Measurements from ENCODE around the gene SRA1.

SRA1 gene

DNA sequence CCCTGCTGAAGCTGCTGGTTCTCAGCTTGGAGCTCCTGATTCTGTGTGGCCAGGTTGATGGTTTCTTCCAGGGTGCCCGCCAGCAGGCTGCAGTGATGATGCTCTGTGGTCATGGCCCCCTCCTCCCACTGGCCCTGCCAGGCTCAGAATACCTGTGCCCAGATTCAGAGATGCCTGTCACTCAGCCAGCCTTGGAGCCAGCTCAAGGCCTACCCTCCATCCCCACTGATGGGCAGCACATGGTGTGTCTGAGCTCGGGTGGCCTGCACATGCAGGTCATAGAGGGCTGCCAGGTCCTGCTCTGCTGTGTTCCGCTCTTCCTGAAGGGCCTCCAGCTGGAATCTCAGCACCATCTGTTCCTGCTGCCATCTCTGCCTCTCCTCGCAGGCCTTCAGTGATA is 12.8 kb upstream of the SRA1 start:
- DNase-seq, result no peak

DNA sequence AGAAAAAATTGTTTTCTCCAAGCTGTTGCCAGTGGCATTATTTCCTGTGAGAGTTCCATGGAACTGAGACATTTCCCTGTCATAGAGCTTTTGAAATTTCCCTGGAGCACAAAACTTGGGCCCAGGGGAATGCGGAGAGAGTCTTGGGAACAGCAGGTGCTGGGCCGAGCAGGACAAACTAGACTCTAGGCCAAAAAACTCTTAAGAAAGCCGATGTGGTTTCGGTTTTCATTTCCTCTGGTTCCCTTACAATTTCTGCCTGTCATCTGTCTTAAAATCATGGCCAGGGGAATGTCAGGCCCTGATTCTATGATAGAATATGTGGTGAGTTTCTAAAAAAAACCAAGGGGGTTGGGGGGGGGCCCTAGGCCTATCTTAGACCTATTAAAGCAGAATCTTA is 11.9 kb upstream of the SRA1 start:
- DNase-seq, result no peak

DNA sequence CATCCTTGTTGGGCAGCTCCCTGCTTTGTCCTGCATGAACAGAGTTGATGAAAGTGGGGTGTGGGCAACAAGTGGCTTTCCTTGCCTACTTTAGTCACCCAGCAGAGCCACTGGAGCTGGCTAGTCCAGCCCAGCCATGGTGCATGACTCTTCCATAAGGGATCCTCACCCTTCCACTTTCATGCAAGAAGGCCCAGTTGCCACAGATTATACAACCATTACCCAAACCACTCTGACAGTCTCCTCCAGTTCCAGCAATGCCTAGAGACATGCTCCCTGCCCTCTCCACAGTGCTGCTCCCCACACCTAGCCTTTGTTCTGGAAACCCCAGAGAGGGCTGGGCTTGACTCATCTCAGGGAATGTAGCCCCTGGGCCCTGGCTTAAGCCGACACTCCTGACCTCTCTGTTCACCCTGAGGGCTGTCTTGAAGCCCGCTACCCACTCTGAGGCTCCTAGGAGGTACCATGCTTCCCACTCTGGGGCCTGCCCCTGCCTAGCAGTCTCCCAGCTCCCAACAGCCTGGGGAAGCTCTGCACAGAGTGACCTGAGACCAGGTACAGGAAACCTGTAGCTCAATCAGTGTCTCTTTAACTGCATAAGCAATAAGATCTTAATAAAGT is 11.3 kb upstream of the SRA1 start:
- DNase-seq, result no peak

DNA sequence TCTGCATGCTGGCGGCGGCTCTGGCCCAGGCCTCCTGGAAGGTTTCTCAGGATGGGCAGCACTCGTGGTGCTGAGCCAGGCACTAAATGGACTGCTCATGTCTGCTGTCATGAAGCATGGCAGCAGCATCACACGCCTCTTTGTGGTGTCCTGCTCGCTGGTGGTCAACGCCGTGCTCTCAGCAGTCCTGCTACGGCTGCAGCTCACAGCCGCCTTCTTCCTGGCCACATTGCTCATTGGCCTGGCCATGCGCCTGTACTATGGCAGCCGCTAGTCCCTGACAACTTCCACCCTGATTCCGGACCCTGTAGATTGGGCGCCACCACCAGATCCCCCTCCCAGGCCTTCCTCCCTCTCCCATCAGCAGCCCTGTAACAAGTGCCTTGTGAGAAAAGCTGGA is 10.6 kb upstream of the SRA1 start:
- no peak for DNase-seq

DNA sequence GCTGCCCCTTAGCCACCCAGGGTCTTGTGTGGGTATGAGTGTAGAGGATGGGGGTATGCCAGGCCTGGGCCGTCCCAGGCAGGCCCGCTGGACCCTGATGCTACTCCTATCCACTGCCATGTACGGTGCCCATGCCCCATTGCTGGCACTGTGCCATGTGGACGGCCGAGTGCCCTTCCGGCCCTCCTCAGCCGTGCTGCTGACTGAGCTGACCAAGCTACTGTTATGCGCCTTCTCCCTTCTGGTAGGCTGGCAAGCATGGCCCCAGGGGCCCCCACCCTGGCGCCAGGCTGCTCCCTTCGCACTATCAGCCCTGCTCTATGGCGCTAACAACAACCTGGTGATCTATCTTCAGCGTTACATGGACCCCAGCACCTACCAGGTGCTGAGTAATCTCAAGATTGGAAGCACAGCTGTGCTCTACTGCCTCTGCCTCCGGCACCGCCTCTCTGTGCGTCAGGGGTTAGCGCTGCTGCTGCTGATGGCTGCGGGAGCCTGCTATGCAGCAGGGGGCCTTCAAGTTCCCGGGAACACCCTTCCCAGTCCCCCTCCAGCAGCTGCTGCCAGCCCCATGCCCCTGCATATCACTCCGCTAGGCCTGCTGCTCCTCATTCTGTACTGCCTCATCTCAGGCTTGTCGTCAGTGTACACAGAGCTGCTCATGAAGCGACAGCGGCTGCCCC is 10.0 kb upstream of the SRA1 start:
- no peak for DNase-seq

DNA sequence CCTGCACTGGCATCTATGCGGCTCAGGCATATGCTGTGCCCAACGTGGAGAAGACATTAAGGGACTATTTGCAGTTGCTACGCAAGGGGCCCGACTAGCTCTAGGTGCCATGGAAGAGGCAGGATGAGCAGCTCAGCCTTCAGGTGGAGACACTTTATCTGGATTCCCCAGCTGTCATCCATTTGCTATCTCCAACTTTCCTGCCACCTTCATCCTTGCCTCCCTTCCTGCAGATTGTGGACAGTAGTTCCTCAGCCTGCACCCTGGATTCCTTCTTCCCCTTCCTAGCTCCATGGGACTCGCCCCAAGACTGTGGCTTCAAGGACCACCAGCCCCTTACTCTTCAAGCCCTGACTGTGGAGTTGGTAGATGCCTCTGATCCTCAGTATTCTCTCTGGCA is 9.4 kb upstream of the SRA1 start:
- DNase-seq, result no peak

DNA sequence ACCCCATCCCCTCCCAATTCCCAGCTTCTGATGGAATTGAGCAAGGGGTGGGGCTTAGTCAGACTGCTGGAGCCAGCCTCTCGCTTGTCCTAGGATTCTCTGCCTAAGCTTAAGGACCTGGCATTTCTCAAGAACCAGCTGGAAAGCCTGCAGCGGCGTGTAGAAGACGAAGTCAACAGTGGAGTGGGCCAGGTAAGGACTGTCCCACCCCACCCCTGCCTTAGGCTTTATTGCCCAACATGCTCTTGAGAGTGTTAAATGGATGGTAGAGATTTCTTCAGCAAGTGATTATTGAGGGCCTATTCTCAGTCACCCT is 8.5 kb upstream of the SRA1 start:
- no peak for DNase-seq

DNA sequence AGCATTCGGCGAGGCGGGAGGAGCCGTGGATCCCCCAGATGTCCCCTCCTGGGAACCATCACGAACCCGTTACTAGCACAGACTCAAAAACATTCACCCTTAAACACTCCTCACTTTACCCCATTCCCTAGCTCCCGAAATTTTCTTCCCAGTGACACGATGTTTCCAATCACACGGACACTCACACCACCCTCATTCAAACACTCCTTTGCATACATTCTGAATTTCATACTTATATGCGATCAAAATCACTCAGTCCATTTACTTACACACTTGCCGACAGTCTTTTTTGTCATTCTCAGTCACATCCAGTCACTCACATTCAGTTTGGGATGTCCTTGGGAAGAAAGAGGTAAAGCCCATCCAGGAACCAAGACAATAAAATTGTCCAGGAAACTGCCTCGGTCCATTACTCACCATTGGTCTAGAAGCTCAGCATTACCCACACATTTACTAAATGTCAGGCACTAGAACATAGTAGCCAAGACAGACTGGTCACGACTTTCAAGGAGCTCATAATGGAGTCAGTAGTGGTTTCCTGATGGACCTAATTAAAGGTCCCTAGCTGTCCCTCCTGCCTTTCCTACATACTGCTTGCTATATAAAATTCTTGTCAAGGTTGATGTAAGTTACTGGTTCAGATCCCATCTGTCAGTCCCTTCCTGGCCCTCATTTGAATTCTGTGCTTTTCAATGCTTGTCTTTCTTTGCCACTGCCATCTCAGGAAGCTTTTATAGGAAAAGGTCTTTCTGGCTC is 7.9 kb upstream of the SRA1 start:
- no peak for DNase-seq

DNA sequence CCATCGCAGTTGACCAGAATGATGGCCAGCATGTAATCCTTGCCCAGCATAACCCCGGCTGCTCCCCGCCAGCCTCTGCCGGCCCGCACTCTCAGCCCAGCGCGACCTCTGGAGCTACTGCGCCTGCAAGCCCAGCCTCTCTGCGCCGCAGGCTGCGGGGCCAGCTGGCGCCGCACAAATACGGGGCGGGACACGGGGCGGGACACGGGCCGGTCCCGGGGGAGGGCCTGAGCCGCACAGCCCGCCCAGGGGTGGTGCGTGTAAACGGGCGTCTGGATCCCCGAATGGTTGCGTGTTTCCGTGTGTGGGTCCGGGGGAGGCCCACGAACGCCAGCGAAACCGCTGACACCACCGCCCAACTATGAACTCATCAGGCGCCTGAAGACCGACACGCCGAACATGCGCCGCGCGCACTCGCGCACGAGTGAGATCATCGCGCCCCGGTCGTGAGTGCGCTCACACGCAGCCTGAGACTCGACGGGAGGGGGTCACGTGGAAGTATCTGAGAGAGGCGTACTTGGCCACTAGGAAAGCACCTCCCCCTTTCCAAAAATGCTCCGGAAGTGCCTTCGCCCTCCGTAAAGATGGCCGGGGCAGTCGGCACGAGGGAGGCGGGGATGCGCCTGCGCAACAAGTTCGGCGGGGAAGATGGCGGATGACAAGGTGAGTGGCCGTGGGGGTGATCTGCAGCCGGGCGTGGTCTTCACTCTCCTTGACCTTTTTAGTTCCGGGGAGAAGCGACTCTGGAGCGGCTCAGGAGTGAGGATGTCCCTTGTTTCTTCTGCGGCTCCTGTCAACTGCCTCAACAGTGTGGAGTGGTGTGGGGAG is 7.1 kb upstream of the SRA1 start, which contains the start of the genes APBB3 and SLC35A4:
Gene APBB3, minus strand, starts transcription at position 403 of the 828 bp plus-strand sequence. Its CDS starts 353 bp downstream, at position 50.
Gene SLC35A4, plus strand, starts transcription at position 633 of the 828 bp plus-strand sequence. CDS start 2,342 bp downstream, outside the sequence.
- peak; percentile 90 for DNase-seq

DNA sequence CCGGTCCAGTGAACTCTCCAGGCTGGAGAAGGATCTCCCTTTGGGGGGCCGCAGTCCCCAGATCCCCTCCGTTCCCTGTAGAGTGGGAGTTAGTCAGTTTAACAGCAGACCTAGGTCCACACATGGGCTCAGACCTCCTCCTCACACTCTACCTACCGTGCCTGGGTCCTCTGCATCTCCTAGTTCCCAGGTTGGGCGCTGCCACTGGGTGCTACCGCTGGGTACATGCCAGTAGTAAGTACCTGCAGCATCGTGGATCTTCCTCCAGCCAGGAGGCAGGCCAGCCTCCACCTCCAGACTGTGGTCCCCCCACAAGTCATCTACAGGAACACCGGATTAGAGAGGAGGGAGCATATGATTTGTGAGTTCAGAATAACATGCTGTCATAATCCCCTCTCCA is 6.3 kb upstream of the SRA1 start:
- no peak for DNase-seq

DNA sequence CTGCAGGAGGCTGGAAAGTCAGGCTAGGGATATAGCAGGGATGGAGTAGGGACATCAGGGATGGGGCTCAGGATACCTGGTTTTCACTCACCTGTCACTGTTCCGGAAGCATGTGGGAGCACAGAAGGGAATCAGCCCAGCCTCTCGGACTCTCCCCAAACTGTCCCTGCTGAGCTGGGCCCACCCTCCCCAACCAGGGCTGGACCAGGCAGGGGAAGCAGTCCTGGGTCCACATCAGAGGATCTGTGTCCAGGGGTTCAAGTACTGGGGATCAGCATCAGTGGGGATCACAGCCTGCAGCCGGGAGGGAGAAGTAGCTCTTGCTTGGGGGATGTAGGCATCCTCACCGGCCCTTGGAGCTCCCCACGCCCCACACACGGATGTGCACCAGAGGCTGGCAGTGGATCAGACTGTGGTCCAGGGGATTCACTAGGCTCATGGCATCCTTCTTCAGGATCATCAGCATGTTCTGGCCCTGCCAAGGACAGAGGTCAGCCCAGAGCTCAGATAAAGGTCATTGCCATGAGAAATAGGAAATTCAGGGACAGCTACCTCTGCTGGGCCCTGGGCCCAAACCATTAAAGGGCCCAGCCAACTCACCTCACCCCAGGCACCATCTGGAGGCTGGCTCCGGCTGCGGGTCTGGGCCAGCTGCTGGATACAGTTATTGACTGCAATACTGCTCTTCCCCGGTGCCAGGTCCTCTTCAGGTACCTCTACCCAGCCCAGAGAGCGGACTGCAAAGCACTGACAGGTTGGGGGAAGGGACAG is 4.7 kb upstream of the SRA1 start:
- no peak for DNase-seq

DNA sequence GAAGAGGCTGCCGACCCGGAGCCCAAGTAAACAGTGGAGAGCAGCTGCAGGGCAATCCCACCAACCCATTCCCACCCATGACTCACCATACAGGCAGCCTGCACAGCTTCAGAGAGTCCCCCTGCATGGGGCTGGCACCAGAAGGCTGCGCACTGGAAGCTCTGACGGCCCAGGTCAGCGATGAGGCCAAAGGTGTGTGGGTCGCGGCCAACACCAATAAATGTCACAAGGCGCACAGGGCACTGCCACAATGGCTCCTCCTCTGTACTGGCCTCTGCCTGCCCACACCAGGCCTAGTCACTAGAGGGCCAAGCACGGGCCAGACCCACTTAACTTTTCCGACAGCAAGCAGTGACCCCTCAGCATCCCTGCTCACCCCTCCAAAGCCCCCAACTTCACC is 3.0 kb upstream of the SRA1 start:
- no peak for DNase-seq

DNA sequence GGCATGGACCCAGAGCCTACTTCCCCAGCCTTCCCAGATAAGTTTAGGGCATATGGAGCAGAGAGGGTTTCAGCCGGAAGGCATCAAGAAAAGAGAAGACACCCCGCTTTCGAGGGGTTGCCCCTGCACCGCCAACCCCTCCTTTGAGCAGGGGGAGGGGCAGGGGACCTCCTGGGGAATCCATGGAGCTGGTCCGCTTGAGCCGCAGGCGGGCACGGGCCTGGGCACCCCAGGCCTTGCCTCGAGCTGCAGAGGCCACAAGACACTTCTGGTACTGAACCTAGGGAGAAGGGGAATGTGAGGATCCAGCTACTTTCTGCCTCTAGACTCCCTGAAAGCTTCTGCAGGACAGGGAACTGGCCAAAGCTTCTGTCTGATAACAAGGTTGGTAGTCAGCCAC is 1.3 kb upstream of the SRA1 start:
- DNase-seq, result no peak

DNA sequence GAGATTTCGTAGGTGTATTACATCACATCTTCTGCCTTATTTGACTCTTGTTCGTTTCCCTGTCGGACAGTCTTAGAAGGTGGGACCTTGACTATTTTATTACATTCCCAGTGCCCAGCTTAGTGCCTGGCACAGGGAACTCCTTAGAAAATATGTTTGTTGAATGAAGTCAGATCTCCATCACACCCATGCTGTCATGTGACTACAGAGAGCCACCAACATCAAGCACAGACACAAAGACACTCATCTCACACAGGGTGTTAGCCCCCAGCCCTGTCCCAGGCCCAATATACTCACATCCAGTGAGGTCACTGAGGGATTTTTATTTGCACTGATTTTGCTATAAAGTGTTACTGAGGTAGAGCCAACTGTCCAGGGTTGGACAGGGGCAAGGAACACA is 692 bp upstream of the SRA1 start:
- DNase-seq, result no peak

DNA sequence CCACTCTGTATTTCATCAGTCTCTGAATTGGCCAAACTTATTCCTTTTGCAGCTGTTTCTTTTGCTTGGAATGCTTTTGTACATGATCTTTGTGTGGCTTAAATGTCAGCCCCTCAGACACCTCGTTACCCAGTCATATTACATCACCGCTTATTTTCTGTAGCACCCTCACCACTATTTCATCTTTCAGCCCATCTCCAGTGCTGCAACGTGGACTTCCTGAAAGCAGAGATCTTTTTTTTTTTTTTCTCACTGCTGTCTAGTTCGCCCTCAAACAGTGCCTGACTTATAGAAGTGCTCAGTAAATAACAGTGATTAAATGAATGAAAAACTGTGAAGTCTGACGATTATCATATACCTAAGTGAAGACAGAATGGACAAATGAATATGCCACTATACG is 835 bp downstream of the SRA1 start:
- no peak for DNase-seq

DNA sequence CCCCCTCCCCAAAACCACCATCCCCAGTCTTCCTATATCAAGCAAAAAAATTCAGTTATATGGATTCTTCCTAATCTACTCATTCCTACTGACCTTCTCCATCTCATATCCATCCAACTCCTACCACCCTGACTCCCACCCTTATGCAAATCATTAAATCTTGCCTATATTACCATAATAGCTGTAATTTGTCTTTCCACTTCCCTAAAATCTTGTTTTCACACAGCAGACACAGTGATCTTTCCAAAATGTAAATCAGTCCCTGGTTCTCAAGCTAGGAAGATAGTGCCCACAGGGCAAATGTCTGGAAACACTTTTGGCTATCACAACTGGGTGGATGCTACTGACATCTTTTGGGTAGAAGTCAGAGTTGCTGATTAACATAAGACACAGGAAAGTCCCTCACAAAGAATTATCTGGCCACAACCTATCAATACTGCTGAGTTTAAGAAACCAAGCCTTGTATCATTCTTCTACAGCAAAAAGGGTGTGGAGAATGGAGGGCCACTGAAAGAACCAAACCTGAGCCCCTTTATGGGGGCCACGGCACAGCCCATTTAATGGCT is 1.4 kb downstream of the SRA1 start:
- DNase-seq, result no peak

DNA sequence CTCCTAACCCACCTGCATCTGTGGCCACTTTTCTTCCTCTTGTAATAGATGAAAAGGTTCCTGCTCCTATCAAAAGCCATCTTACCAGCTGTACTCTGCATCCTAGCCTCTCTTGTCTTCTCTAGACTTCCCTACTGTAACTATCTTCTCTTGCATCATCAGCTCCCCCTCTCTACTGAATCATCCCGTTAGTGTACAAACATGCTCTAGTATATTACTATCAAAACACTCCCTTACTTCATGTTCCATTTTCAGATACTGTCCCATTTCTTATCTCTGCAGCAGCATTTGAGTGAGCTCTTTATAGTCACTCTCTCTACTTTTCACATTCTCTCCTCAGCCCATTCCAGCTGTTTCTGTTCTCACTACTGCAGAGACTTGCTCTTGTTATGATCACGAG is 2.8 kb downstream of the SRA1 start:
- DNase-seq, result no peak

DNA sequence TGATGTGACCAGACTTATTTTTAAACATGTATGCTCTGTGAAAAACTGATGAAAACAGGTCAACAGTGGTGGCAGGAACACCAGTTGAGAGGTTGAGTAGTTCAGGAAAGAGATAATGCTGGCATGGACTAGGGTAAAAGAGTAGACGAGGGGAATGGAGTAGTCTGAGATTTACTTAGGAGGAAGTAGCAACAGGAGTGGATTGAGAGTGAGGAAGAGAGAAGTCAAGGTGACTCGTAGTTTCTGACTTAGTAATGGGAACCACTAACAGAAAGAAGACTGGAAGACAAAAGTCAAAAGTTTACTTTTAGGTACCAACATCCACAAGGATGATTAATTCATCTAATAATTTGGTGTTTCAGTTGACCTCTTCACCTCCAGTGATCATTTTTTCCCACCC is 3.6 kb downstream of the SRA1 start:
- DNase-seq, result no peak

DNA sequence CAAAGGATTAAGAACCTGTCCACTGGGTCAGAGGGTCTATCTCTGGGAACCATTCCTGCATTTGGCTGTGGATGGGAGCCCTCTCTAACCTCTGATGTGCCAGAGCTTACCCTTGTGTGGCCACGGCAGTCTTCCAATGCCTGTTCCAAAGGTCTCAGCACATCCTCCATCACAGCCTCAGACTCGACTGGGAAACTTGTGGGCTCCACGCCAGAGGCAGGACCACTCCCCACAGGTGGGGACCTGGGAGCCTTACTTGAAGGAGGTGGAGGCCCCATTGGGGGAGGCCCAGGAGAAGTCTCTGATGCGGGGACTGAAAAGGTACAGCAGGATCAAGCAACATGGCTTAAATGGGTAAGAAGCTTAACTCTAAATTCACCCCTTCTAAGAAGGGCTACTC is 5.4 kb downstream of the SRA1 start:
- no peak for DNase-seq

DNA sequence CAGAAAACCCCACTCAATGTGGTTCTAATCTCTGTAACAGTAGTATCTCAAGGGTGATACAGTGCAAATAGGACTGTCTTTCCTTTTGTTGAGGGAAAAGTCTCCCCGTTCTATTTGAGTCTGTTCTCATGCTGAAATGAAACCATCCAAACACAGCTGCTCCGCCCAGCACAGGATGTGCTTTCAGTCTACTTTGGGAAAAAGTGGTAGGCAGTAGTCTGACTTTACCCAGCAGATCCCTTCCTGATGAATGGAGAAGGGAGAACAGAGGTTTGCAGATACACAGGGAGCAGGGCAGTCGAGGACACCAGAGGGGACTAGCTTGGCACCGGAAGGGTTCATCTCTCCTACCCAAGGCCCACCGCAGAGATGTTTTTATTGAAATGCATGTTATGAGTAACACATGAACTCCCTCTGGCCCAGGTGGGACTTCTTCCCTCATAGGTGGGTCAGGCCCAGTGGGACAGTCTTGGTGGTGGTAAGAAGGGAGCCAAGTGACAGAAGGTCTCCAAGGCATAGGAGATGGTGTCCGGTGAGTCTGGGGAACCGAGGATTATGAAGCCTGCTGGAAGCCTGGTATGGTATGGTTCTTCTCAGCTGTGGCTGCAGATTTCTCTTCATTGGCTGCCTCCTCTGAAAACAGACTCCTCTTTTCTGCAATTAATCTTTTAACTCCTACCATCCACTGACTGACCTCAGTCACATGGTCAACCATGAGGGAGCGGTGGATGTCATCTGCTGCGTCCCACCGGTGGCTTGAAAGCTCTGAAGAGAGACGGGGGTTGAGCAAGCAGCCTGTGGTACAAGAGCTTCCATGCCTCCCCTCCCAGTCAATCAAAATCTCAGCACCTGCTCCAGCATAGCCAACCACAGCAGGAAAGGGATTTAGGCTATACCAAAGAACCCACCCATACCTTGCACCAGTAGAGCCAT is 6.9 kb downstream of the SRA1 start:
- DNase-seq, result no peak

Data from stimulated activated CD4-positive, alpha-beta T cell treated with anti-CD3 and anti-CD28 coated beads, Interleukin-12 subunit alpha, Interleukin-12 subunit beta, amount 100 ng/mL, for 4 hours (primary cell).